ENCODE measurements around the gene OPA3. TPM values are rescaled to one million over a fixed set of nuclear protein-coding genes. Genes with fewer than 3 reads are reported as not detected.

The OPA3 gene
- total RNA-seq, 1 experiment from 2014 or later = 10.1 TPM

GRCh38 chr19:45502111-45502510, 82.5 kb downstream of the OPA3 start (continued):
- TF ChIP-seq SMAD4 (CRISPR knock-in tag; IDR thresholded peaks at IDR 0.05) (no peak), FOXJ3 (CRISPR knock-in tag; IDR thresholded peaks at IDR 0.05; ENCODE audit: borderline replicate concordance) (no peak)

- H3K27ac Mint-ChIP-seq = no peak overlapping the region
- H3K27me3 Mint-ChIP-seq (ENCODE audit: low read depth) = peaks cover 27% of the 10 kb centered on the region
- H3K4me1 Mint-ChIP-seq = peaks cover 49% of the 10 kb centered on the region
- no peak for ATAC-seq
- H3K36me3 Mint-ChIP-seq = no peaks in the 10 kb centered on the region
- no peak for DNase-seq (ENCODE audit: low spot score)
- no peaks in the 10 kb centered on the region for H3K9me3 Mint-ChIP-seq
- peak overlapping the region; percentile 17; the same call in 1 of the 2 replicates for H3K4me3 Mint-ChIP-seq
- peak; percentile 76 for TF ChIP-seq NFYB (CRISPR knock-in tag; conservative IDR thresholded peaks at IDR 0.05; ENCODE audit: low read depth)
- peak; percentile 92 for TF ChIP-seq USF2 (CRISPR knock-in tag; IDR thresholded peaks at IDR 0.05)
- TF ChIP-seq TCF7 (CRISPR knock-in tag; IDR thresholded peaks at IDR 0.05; ENCODE audit: low read depth) = no peak
- no peak for TF ChIP-seq ZNF121 (CRISPR knock-in tag; IDR thresholded peaks at IDR 0.05)
- no peak for TF ChIP-seq CREM (CRISPR knock-in tag; IDR thresholded peaks at IDR 0.05)
- peak; percentile 89 for TF ChIP-seq USF1 (CRISPR knock-in tag; IDR thresholded peaks at IDR 0.05)
- no peak for TF ChIP-seq GTF2I (CRISPR knock-in tag; conservative IDR thresholded peaks at IDR 0.05)
- CTCF ChIA-PET = interaction anchor here (0.7 to 9.1 kb wide), 5 partner anchors 16 to 915 kb away, joined by 3 to 145 read pairs (median 6); no protein-coding TSS in a partner anchor
- POLR2A ChIA-PET = interaction anchor here (0.7 to 1.1 kb wide), 2 partner anchors 13 to 164 kb away, joined by 3 to 4 read pairs; no protein-coding TSS in a partner anchor
Observed at GRCh38 chr19:45501730-45502014, 82.9 kb downstream of the OPA3 start.

GRCh38 chr19:45500918-45501729, 83.5 kb downstream of the OPA3 start:
- H3K36me3 Mint-ChIP-seq = no peaks in the 10 kb centered on the region
- peaks cover 28% of the 10 kb centered on the region for H3K27me3 Mint-ChIP-seq (ENCODE audit: low read depth)
- peak overlapping the region; percentile 71 for H3K27ac Mint-ChIP-seq
- ChIA-PET POLR2A (interaction anchor here (0.7 to 1.1 kb wide), 2 partner anchors 12 to 165 kb away, joined by 3 to 4 read pairs; no protein-coding TSS in a partner anchor), CTCF (interaction anchor here (0.7 to 9.1 kb wide), 5 partner anchors 15 to 914 kb away, joined by 3 to 145 read pairs (median 6); no protein-coding TSS in a partner anchor)
- no peaks in the 10 kb centered on the region for H3K9me3 Mint-ChIP-seq
- H3K4me1 Mint-ChIP-seq = peaks cover 47% of the 10 kb centered on the region
- no peak for TF ChIP-seq MXD4 (CRISPR knock-in tag; IDR thresholded peaks at IDR 0.05; ENCODE audit: borderline replicate concordance)
- TF ChIP-seq TCF7 (CRISPR knock-in tag; IDR thresholded peaks at IDR 0.05; ENCODE audit: low read depth) = no peak
- no peak for TF ChIP-seq GABPB1 (CRISPR knock-in tag; IDR thresholded peaks at IDR 0.05)
- no peak for TF ChIP-seq TEAD4 (CRISPR knock-in tag; IDR thresholded peaks at IDR 0.05)
- no peak for TF ChIP-seq ZNF219 (CRISPR knock-in tag; IDR thresholded peaks at IDR 0.05; ENCODE audit: borderline replicate concordance)
- TF ChIP-seq E2F5 (CRISPR knock-in tag; IDR thresholded peaks at IDR 0.05) = no peak
- TF ChIP-seq NR3C1 (CRISPR knock-in tag; conservative IDR thresholded peaks at IDR 0.05; ENCODE audit: low read depth) = no peak
- TF ChIP-seq ZSCAN18 (CRISPR knock-in tag; IDR thresholded peaks at IDR 0.05) = no peak
- TF ChIP-seq ZNF671 (CRISPR knock-in tag; IDR thresholded peaks at IDR 0.05) = no peak
- TF ChIP-seq FOXK1 (CRISPR knock-in tag; IDR thresholded peaks at IDR 0.05) = no peak
- TF ChIP-seq ATF2 (CRISPR knock-in tag; IDR thresholded peaks at IDR 0.05; ENCODE audit: borderline replicate concordance, low read depth) = no peak
- TF ChIP-seq ATF1 (CRISPR knock-in tag; IDR thresholded peaks at IDR 0.05) = no peak
- no peak for TF ChIP-seq HMGXB4 (CRISPR knock-in tag; IDR thresholded peaks at IDR 0.05)
- no peak for ATAC-seq
- H3K4me3 Mint-ChIP-seq = peak overlapping the region; percentile 48
- no peak for DNase-seq (ENCODE audit: low spot score)

Data from WTC11 (cell line).